Esophagus squamous epithelium (tissue), 4 donors: ENCODE data around the gene CCNY.

Experiments used
- POLR2A ChIP-seq, 4 donors: fragments of 450-650 bp; IDR thresholded peaks; one replicate each; pipeline ENCODE4 v1.6.1; 2017; ENCODE audit warnings: antibody characterized with exemption in 4 of 4, mild to moderate bottlenecking in 4 of 4, moderate library complexity in 3 of 4
- TF ChIP-seq, protein P1 (sequence below), 6 experiments: fragments of 450-650 bp in 4 of 6; fragments of 200-600 bp in 2 of 6; sonication (generic) in 2 of 6; IDR thresholded peaks; one replicate each; pipeline ENCODE4 v1.5.1; 2016 to 2019; ENCODE audit warnings: antibody characterized with exemption in 6 of 6, mild to moderate bottlenecking in 4 of 6, moderate library complexity in 4 of 6

DNA sequence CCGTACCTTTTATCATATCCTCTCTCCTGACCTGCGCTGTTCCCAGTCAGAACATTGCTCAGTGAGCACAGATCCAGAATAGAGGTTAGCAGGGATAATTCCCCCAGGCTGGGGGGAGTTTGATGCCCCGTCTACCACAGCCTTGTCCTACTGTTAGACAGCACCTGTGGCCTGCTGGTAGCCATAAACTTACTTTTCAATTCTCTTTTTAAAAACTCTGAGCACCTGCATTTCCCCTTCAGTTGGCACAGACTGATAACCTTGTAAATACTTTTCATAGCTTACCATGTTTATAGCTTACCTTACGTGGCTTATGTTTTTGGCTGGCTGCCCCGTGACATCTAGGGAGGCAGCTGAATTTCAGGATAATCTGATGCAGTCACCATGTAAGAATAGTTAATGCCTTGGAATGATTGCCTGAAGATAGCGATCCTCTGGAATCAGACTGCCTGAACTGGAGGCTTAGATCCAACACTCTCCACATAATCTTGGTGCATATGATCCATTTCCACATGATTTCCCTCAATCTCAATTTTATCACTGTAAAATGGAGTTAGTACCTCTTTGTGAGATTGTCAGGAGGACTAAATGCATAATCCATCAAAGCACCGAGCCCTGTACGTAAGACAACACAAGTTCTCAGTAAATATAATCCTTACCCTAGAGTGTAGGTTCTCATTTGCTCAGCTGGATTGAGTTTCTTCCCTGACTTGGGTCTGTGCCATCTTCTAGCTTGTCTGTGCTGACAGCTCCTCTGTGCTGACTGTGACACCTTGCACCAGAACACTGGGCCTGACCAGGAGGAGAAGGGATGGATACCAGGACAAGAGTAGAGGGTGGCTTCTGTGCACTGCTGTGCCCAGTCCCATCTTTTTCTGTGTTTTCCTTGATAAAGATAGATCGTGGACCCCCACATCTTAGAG, 157.1 kb downstream of the CCNY start:
- TF ChIP-seq, protein P1, sequence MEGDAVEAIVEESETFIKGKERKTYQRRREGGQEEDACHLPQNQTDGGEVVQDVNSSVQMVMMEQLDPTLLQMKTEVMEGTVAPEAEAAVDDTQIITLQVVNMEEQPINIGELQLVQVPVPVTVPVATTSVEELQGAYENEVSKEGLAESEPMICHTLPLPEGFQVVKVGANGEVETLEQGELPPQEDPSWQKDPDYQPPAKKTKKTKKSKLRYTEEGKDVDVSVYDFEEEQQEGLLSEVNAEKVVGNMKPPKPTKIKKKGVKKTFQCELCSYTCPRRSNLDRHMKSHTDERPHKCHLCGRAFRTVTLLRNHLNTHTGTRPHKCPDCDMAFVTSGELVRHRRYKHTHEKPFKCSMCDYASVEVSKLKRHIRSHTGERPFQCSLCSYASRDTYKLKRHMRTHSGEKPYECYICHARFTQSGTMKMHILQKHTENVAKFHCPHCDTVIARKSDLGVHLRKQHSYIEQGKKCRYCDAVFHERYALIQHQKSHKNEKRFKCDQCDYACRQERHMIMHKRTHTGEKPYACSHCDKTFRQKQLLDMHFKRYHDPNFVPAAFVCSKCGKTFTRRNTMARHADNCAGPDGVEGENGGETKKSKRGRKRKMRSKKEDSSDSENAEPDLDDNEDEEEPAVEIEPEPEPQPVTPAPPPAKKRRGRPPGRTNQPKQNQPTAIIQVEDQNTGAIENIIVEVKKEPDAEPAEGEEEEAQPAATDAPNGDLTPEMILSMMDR (IDR thresholded peaks at IDR 0.05), result no peak
- no peak for TF ChIP-seq POLR2A (IDR thresholded peaks at IDR 0.05)
